Smooth muscle cell (in vitro differentiated cells): ENCODE measurements around the gene SAPCD1. TPM values are rescaled to one million over a fixed set of nuclear protein-coding genes. Genes with fewer than 3 reads are reported as not detected.

Experiments
- DNase-seq: peaks from one replicate; lab custom pipeline; 2025; ENCODE audit not compliant: unreplicated experiment; lab: John Stamatoyannopoulos, UW
- H2AFZ ChIP-seq: fragments of 200-600 bp; sonication (generic); 2 replicates; pipeline ENCODE4 v1.6.0; 2016; ENCODE audit warnings: antibody characterized with exemption, low read depth, mild to moderate bottlenecking
- H3F3A ChIP-seq: fragments of 200-600 bp; sonication (generic); 2 replicates; pipeline ENCODE4 v1.6.0; 2017; ENCODE audit warnings: antibody characterized with exemption, low read depth
- H3K27ac ChIP-seq: fragments of 200-600 bp; sonication (generic); 2 replicates; pipeline ENCODE4 v1.5.1; 2016; ENCODE audit warnings: low read depth, mild to moderate bottlenecking
- H3K27me3 ChIP-seq: fragments of 200-600 bp; sonication (generic); 2 replicates; pipeline ENCODE4 v1.6.1; 2016; ENCODE audit warnings: low read depth, mild to moderate bottlenecking
- H3K36me3 ChIP-seq: fragments of 200-600 bp; sonication (generic); 2 replicates; pipeline ENCODE4 v1.5.1; 2016; ENCODE audit warnings: low read depth
- H3K4me1 ChIP-seq: fragments of 200-600 bp; sonication (generic); 2 replicates; pipeline ENCODE4 v1.5.1; 2016; ENCODE audit warnings: low read depth
- H3K4me2 ChIP-seq: fragments of 200-600 bp; sonication (generic); 2 replicates; pipeline ENCODE4 v1.6.0; 2016; ENCODE audit warnings: mild to moderate bottlenecking
- H3K4me3 ChIP-seq: fragments of 200-600 bp; sonication (generic); 2 replicates; pipeline ENCODE4 v1.5.1; 2016; ENCODE audit warnings: mild to moderate bottlenecking
- H3K79me2 ChIP-seq: fragments of 200-600 bp; sonication (generic); 2 replicates; pipeline ENCODE4 v1.6.0; 2016; ENCODE audit warnings: low read depth, mild to moderate bottlenecking
- H3K9ac ChIP-seq: fragments of 200-600 bp; sonication (generic); 2 replicates; pipeline ENCODE4 v1.6.0; 2016; ENCODE audit warnings: low read depth
- H3K9me3 ChIP-seq: fragments of 200-600 bp; sonication (generic); replicated peaks from 2 replicates; pipeline ENCODE4 v1.5.1; 2016; ENCODE audit warnings: low read depth
- H4K20me1 ChIP-seq: fragments of 200-600 bp; sonication (generic); 2 replicates; pipeline ENCODE4 v1.6.0; 2016; ENCODE audit warnings: low read depth
- WGBS: methylation state at CpG from one replicate; pipeline ENCODE4 v1.1.7; 2016; ENCODE audit warnings: low lambda C conversion rate; 5-methylcytosine and 5-hydroxymethylcytosine counted together
- polyA plus RNA-seq: library from polyadenylated mRNA; unstranded; fragments of >200 nt; fragmentation: Nextera tagmentation; extraction: Ambion mirVana; gene quantifications from 2 replicates; pipeline ENCODE4 v1.2.1, GENCODE V29; 2016
- total RNA-seq: library from RNA; depleted of rRNA; stranded (reverse); fragments of >200 nt; gene quantifications from 2 replicates; pipeline ENCODE4 v1.2.3, GENCODE V29; 2014
- TF ChIP-seq, protein P1 (sequence below): fragments of 200-600 bp; sonication (generic); IDR thresholded peaks from 2 replicates; pipeline ENCODE4 v1.5.1; 2017; ENCODE audit warnings: borderline replicate concordance, mild to moderate bottlenecking, antibody characterized with exemption; ENCODE audit not compliant: insufficient read depth, poor library complexity, severe bottlenecking

The SAPCD1 gene
- total and polyA plus RNA-seq, 2 experiments from 2014 or later = 1.4 TPM; not detected in 1

DNA sequence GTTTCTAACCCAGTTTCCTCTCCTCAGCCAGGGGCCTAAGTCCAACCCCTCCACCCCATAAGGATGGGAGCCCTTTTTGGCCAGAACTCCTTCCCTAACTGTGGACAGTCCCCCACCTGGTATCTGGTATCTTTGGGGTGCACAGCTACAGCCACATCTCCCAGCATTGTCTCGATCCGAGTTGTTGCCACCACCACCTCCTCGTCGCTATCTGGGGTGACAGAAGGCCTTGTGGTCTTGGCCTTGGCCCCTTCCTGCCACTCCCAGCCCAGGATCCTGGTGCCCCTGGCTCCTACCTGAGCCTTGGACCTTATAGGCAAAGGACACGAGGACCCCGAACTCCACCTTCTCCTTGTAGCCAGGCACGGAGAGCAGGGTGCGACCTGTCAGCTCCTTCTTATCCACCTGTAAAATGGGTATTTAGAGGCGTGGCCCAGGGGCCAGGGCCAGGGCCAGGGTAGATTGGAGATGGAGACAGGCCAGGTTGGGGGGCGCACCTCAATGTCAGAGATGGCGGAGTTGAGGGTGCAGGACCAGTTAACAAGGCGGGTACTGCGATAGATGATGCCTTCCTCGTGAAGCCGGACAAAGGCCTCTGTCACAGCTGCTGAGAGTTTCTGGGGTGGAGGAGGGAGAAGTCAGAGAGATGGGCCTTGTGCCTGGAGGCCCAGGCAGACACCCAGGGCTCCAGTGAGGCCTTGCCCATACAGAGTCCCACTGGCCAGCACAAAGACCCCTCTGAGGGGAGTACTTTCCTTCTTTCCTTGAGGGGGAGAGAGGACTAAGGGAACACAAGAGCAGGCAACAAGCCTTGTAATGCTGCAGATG lies 21.9 kb downstream of the SAPCD1 start:
- no peaks in the 10 kb centered on the region for H3K36me3 ChIP-seq
- H3K27me3 ChIP-seq = no peaks in the 10 kb centered on the region
- no peaks in the 10 kb centered on the region for H3K9me3 ChIP-seq
- H2AFZ ChIP-seq = no peak overlapping the region
- H3K27ac ChIP-seq = no peak overlapping the region
- H3K4me3 ChIP-seq = no peak overlapping the region
- no peak for DNase-seq
- H3K4me1 ChIP-seq = no peaks in the 10 kb centered on the region
- H3K79me2 ChIP-seq = peaks cover 6% of the 10 kb centered on the region
- no peaks in the 10 kb centered on the region for H4K20me1 ChIP-seq
- TF ChIP-seq, protein P1, sequence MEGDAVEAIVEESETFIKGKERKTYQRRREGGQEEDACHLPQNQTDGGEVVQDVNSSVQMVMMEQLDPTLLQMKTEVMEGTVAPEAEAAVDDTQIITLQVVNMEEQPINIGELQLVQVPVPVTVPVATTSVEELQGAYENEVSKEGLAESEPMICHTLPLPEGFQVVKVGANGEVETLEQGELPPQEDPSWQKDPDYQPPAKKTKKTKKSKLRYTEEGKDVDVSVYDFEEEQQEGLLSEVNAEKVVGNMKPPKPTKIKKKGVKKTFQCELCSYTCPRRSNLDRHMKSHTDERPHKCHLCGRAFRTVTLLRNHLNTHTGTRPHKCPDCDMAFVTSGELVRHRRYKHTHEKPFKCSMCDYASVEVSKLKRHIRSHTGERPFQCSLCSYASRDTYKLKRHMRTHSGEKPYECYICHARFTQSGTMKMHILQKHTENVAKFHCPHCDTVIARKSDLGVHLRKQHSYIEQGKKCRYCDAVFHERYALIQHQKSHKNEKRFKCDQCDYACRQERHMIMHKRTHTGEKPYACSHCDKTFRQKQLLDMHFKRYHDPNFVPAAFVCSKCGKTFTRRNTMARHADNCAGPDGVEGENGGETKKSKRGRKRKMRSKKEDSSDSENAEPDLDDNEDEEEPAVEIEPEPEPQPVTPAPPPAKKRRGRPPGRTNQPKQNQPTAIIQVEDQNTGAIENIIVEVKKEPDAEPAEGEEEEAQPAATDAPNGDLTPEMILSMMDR = no peak
- 98% methylated on average over 15 of the region's 15 CpGs for WGBS
- no peak overlapping the region for H3K9ac ChIP-seq
- H3K4me2 ChIP-seq = no peak overlapping the region
- no peaks in the 10 kb centered on the region for H3F3A ChIP-seq

DNA sequence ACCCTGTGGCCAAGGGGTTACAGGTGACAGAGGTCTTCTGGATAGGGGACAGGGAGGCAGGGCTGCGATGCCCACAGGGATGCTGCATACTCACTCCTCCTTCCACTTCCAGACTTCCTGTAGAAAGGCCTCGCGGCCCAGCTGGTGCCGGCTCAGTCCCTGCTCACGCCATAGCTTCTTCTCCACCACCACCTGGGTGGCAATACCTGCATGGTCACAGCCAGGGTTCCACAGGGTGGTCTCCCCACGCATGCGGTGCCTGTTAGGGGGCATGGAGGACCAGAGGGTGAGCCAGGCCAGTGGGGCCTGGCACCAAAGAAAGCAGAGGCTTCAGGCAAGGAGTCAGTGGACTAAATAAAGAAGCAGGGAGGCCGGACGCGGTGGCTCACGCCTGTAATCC lies 23.0 kb downstream of the SAPCD1 start:
- TF ChIP-seq, protein P1 = no peak
- no peak overlapping the region for H2AFZ ChIP-seq
- peaks cover 14% of the 10 kb centered on the region for H3K79me2 ChIP-seq
- no peaks in the 10 kb centered on the region for H3K27me3 ChIP-seq
- no peak overlapping the region for H3K4me3 ChIP-seq
- 95% methylated on average over 11 of the region's 11 CpGs for WGBS
- H3K36me3 ChIP-seq = no peaks in the 10 kb centered on the region
- H3K4me1 ChIP-seq = no peaks in the 10 kb centered on the region
- no peaks in the 10 kb centered on the region for H4K20me1 ChIP-seq
- DNase-seq = no peak
- no peak overlapping the region for H3K9ac ChIP-seq
- H3K9me3 ChIP-seq = no peaks in the 10 kb centered on the region
- H3K4me2 ChIP-seq = no peak overlapping the region
- H3F3A ChIP-seq = no peaks in the 10 kb centered on the region
- H3K27ac ChIP-seq = no peak overlapping the region

DNA sequence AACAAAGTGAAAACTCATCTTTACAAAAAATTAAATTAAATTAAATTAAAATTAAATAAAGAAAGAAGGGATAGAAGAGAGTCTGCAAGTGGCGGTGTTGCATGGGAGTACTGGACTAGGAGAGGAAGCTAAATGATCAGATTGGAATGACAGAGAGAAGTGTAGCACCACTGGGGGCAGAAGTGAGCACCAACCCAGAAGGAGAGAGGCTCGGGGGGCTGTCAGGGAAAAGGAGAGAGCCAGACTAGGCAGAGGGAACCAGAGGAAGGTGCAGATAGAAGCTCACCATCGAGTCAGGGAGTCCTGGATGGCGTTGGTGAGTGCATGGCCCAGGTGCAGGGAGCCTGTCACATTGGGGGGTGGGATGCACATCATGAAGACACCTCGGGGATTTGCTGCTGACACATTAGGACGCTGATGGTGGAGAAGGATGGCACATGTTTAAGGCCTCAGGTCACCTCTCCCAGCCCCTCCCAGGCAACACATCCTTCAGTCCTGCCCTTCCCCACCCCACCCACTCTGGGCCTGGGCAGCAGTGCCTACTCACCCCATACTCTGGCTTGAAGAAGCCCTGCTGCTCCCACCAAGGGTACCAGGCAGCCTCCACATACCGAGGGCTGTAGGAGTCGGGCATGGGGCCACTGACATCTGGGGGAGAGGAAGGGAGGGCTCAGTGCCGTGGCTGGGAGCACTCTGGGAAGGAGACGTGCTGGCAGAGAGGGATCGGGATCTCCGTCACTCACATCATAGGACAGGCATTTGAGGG lies 29.1 kb downstream of the SAPCD1 start:
- H2AFZ ChIP-seq = no peak overlapping the region
- H3K9ac ChIP-seq = no peak overlapping the region
- no peak for DNase-seq
- no peaks in the 10 kb centered on the region for H3K27me3 ChIP-seq
- no peaks in the 10 kb centered on the region for H3K36me3 ChIP-seq
- no peaks in the 10 kb centered on the region for H3K9me3 ChIP-seq
- peaks cover 31% of the 10 kb centered on the region for H3K79me2 ChIP-seq
- H3K4me1 ChIP-seq = no peaks in the 10 kb centered on the region
- no peak overlapping the region for H3K4me2 ChIP-seq
- H4K20me1 ChIP-seq = no peaks in the 10 kb centered on the region
- peaks cover 2% of the 10 kb centered on the region for H3F3A ChIP-seq
- TF ChIP-seq, protein P1 = peak; percentile 40
- no peak overlapping the region for H3K27ac ChIP-seq
- WGBS = 79% methylated on average over 12 of the region's 12 CpGs
- H3K4me3 ChIP-seq = no peak overlapping the region
